Subcutaneous preadipocyte (primary cell): ENCODE data around the gene UPP2. TPM values are rescaled to one million over a fixed set of nuclear protein-coding genes. Genes with fewer than 3 reads are reported as not detected.

Experiments used
- total RNA-seq: library from RNA; depleted of rRNA; stranded (reverse); fragments of >200 nt; gene quantifications from 2 replicates; pipeline ENCODE4 v1.2.3, GENCODE V29; 2012

Gene UPP2
- total RNA-seq = not detected in 2 replicates

DNA sequence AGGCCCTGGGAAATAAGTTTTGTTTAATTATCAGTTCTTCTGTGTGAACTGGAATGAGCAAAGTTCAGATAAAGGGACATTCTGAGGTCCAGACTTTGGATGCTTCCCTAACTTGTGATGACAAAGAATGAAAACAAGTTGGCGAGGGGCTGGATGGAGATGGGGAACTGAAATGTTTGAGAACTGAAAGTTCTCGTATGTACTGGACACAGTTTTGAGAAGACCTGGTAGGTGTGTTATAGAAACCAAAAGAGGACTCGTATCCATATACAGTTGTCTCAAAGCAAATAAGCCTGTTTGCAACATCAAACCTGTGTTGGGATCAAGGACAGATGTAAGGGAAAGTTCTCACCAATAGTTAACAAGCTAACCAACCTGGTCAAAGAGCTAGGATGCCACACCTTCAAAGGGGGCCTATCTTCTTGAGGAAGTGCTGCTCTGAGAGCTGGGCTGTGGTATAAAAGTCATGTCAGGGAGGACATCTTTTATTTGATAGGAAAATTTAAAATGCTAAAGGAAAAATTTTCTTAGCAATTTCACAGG lies at the start of gene UPP2:
TSS of gene UPP2 (plus strand) at position 493 of the 543 bp plus-strand sequence. CDS start 188 bp downstream, outside the sequence.

Other genes starting within 250 kb of the UPP2 start
- 23.7 and 25.4 TPM in 2 replicates for gene ACVR1, start 225.5 kb upstream of the UPP2 start, total RNA-seq